OCI-LY3 (cell line): Measurements from ENCODE around the gene MGA.

Source experiments
- EZH2phosphoT487 ChIP-seq: fragments of 200-600 bp; shearing (Covaris generic); IDR thresholded peaks from 2 replicates; pipeline ENCODE4 v1.6.1; 2018; ENCODE audit warnings: antibody characterized with exemption, mixed run types, low read depth
- TF ChIP-seq, protein P1 (sequence below): fragments of 200-600, 300-600 bp; sonication (generic); IDR thresholded peaks from 2 replicates; pipeline ENCODE4 v1.5.1; 2014; ENCODE audit warnings: antibody characterized with exemption, low read length, low read depth

DNA sequence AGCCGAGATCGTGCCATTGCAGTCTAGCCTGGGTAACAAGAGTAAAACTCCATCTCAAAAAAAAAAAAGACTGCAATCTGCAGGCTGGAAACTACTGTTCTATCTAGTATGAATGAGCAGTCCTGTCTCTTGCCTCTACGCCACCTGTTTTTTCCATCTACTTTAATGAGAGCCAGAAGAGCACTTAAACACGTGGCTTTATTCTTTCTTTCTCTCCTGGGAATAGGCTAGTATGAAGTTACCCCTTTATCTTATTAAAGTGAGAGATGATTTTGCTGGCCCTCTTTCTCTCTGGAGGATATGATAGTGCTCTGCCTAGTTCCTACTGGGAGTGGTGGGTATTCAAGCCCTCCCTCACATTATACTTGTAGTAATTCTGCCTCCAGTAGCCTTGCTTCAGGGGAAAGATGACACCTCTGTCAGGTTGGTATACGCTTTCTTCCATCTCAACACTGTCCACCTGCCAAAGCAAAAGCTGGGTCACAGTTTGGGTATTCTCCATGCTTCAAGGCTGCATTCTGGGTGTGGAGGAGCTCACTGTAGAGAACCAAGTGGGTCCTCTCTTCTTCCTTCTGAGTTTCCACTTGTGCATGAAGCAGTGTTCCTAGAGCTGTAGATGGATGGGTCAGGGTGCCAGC is 131.9 kb downstream of the MGA start:
- TF ChIP-seq, protein P1, sequence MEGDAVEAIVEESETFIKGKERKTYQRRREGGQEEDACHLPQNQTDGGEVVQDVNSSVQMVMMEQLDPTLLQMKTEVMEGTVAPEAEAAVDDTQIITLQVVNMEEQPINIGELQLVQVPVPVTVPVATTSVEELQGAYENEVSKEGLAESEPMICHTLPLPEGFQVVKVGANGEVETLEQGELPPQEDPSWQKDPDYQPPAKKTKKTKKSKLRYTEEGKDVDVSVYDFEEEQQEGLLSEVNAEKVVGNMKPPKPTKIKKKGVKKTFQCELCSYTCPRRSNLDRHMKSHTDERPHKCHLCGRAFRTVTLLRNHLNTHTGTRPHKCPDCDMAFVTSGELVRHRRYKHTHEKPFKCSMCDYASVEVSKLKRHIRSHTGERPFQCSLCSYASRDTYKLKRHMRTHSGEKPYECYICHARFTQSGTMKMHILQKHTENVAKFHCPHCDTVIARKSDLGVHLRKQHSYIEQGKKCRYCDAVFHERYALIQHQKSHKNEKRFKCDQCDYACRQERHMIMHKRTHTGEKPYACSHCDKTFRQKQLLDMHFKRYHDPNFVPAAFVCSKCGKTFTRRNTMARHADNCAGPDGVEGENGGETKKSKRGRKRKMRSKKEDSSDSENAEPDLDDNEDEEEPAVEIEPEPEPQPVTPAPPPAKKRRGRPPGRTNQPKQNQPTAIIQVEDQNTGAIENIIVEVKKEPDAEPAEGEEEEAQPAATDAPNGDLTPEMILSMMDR = no peak
- no peak for TF ChIP-seq EZH2phosphoT487
